ENCODE measurements around the gene ASIC2.
"Not testable (repeated sequence)": the region's sequence is repeated elsewhere in the genome, so short reads cannot be mapped to it uniquely, and the experiment has no call there.

ASIC2 gene

GRCh38 chr17:32969231-32969630, 323.9 kb downstream of the ASIC2 start:
- DNase-seq = not testable (repeated sequence)

DNA sequence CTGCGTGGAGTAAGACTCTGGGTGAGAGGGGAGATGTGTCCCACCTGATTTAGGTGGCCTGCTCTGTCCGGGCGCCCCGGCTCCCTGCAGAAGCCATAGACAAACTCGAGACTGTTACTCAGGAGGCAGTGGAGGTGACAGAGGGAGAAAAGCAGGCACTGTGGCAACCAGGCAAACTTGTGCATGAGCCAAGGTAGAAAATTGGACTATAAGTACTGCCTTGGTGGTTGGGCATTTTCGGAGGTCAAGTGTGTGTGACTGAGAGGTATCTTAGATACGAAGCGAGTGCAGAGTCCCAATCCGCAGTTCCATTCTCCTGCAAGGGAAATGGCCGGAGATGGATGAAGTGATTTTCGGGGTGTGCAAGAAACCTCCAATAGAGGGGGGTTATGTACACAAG, 328.6 kb downstream of the ASIC2 start:
- no peak for DNase-seq

All from femur (tissue), 1 donor.